Uterus (tissue), 2 donors: Measurements from ENCODE around the gene HAUS2.

Source experiments
- CTCF ChIP-seq, 4 experiments: fragments of 200-600 bp in 2 of 4; fragments of 450-650 bp in 2 of 4; sonication (generic) in 2 of 4; IDR thresholded peaks; one replicate each; pipeline ENCODE4 v1.5.1; 2016 to 2019; ENCODE audit warnings: antibody characterized with exemption in 4 of 4, mild to moderate bottlenecking in 2 of 4, moderate library complexity in 1 of 4
- POLR2A ChIP-seq, 2 donors: fragments of 450-650 bp; IDR thresholded peaks; one replicate each; pipeline ENCODE4 v1.6.1; 2016; ENCODE audit warnings: antibody characterized with exemption in 2 of 2, mild to moderate bottlenecking in 1 of 2, moderate library complexity in 1 of 2

DNA sequence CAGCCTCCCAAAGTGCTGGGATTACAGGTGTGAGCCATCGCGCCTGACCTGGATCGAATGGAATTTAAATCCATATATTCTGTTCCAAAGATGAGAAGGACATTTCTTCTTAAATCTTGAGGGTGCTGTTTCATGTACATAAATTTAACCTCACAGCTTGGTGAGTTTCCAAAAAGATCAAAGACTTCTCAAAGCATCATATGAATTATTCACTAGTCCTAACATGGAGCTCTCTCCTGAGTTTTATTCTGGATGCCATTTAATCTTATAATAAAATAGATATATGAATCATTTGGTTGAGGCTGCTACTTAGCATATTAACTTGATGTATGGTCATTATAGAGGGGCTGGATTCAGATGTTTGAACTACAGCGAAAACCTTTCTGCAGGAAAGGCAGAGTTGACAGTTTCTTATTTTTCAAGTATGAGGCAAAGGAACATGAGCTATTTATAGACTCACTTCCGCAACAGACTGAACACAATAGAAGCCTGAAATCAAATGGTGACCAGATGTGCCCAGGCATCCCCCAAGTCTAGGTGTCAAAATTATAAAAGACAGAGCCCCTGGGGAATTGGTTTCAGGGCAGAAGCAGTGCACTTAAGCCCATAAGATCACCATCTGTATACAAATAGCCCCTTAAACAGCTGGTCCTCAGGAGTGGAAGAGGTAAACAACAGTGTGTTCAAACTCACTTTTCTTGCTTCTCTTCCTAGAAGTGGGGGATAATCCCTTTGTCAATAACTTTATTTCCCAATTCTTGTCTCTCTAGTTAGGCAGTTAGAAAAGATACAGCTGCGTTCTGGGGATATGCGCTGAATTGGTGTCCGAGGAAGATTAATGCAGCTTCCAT, 56.5 kb downstream of the HAUS2 start:
- TF ChIP-seq CTCF (IDR thresholded peaks at IDR 0.05), result no peak
- TF ChIP-seq POLR2A (IDR thresholded peaks at IDR 0.05), result no peak
